NCI-H1436 (cell line): ENCODE results near the gene CDON.

Experiments used
- DNase-seq: peaks from one replicate; lab custom pipeline; 2025; lab: John Stamatoyannopoulos, UW

The CDON gene

GRCh38 chr11:126082251-126083109 lies 19.8 kb upstream of the CDON start:
- DNase-seq: peak; percentile 57

DNA sequence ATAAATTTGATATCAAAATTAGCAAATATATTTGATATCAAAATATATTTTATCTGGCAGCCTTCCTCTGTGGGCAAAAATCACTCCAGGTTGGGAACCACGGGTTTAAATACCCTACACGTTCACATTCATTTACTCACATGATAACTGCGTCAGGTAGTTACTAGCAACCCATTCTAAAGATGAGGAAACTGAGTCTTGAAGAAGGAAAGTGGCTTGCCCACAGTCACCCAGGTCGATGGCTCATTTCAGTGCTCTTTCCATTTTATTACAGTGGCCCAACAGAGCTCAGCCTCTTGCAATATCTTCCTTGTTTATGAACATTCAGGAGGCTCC lies 19.2 kb upstream of the CDON start:
- DNase-seq: no peak

- DNase-seq: no peak
Measured at GRCh38 chr11:126080161-126080941, 17.7 kb upstream of the CDON start.

DNA sequence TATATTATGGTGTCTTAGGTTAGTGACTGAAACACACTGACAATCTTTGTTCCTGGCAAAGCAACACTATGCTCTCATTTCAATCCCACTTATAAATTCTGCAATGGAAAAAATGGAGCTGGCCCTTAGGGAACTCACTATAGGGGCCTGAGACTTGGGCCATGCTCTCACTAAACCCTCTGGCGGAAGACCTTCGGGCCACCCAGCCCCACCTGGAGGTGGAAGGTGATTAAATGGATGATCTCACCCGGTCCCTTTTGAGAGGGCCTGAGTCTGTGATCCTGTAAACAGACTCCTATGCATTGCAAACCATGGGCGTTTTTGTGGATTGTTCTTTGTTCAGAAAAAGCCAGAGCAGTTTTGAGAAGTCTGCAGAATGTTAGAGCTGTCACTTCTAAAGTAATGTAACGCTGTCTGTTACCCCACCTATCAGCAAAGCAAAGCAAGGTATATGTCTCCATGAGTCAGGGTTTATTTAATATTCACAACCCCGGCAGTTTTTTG lies 17.0 kb upstream of the CDON start:
- peak; percentile 6 for DNase-seq

DNA sequence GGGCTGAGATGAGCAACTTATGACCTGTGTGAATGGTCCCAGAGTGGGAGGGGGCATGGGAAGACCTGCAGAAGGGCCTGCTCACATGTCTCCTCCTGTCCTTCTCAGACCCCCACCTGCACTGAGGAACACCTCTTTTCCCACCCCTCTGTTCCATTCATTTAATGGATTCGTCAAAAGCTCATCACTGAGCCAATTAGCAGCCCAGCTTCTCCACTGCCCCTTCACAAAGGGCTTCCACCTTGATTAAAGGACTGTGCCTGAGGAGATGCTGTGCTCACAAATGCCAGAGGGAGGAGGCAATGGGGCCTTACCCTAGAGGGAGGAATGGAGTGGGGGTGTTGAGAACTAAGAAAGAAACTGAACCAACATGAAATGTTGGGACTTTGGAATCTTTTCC lies 14.0 kb upstream of the CDON start:
- no peak for DNase-seq

- DNase-seq: peak; percentile 8
Measured at GRCh38 chr11:126072801-126073594, 10.3 kb upstream of the CDON start.

GRCh38 chr11:126072141-126072741 lies 9.6 kb upstream of the CDON start:
- peak; percentile 50 for DNase-seq

GRCh38 chr11:126063507-126063852 lies 814 bp upstream of the CDON start:
- no peak for DNase-seq

DNA sequence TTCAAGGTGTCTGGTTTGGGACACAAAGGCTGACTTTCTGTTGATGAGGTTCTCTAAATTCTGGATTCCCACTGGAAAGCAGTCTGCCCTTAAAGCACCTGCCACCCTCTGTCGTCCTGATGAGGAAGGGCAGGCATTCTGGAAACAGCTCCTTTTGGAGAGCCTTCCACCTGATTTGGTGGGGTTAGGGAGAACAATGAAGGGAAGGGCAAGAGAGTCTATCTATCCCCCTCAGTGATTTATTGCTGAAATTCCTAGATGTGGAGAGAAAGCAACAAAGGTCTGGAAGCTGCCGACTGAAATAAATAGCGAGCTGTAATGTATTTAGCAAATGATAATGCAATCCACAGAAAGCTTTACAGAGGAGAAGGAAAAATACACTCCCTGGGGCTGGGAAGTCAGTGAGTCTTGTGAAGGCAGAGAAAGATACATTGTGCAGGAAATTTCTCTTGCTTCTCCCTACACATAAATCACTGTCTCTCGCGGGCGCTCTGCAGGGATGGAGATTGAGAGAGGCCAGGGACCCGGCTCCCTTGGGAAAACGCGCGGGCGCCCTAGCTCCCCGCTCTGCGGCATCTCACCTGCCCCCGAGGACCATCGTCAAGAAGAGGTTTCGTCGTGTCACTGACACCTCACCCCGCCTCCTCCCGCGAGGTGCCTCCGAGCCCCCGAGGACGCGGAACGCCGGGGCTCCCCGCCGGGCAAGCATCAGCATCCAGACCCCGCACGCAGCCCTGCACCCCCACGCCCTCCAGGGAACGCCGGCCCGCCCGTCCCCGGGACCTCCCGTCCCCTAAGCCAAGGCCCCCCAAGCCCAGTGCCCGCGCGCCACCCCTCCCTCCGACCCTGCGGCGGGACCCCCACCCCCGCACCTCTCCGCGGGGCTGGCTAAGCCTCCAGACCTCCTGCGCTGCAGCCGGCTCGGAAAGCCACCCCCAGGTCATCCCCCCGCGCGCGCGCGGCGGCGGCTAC lies 673 bp downstream of the CDON start:
- peak; percentile 41 for DNase-seq

DNA sequence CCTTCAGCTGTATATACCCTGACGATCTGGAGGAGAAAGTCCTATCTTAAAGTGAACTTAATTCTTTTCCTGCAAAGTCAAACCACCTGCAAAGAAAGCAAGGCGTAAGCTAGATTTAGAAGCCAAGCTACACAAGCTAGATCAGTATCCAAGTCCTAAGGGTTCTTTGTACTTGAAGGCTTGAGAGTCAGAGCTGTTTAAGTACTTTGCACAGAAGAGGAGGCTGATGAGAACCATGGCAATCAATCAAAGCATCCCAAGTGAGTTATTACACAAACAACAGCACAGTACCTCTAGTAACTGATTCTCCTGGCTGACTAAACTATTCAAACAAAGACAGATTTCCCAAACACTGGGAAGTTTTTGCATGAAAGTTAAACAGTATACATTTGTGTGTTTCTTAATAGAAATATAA lies 1.9 kb downstream of the CDON start:
- DNase-seq: peak; percentile 6

- no peak for DNase-seq
Measured at GRCh38 chr11:126059238-126059781, 3.4 kb downstream of the CDON start.

DNA sequence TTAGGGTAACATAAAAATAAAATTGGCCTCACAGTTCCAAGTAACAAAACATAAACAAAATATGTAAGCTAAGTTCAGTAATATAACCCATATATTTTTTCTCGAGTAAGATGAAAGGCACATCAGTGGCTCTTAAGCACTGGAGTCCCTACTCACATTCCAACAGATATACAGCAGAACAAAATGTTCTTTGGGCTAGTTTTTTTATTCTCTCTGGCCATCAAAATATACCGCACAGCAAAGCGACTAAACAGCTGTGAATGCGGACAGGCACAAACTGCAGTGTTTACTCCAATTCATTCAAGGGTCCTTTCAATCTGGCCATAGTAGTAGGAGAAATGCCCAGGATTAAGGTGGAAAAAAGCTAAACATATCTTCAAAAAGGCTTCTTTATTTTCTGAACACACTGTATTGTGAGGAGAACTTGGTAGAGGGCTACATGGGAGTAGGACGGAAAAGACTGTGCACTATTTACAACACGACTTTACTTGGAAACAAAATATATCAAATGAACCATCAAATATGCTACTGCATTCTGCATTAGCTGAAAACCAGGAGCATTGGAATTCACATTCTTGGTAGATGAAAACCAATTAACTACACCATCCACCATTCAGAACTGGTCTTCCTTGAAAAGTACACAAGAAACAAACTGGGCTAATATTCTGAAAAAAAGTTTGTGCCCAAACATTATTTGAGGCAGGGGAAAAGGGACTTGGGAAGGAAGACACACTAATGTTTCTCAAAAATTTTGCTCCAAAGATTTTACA lies 4.4 kb downstream of the CDON start:
- no peak for DNase-seq

- no peak for DNase-seq
Measured at GRCh38 chr11:126054882-126055281, 7.8 kb downstream of the CDON start.

GRCh38 chr11:126054408-126054807 lies 8.3 kb downstream of the CDON start:
- no peak for DNase-seq

DNA sequence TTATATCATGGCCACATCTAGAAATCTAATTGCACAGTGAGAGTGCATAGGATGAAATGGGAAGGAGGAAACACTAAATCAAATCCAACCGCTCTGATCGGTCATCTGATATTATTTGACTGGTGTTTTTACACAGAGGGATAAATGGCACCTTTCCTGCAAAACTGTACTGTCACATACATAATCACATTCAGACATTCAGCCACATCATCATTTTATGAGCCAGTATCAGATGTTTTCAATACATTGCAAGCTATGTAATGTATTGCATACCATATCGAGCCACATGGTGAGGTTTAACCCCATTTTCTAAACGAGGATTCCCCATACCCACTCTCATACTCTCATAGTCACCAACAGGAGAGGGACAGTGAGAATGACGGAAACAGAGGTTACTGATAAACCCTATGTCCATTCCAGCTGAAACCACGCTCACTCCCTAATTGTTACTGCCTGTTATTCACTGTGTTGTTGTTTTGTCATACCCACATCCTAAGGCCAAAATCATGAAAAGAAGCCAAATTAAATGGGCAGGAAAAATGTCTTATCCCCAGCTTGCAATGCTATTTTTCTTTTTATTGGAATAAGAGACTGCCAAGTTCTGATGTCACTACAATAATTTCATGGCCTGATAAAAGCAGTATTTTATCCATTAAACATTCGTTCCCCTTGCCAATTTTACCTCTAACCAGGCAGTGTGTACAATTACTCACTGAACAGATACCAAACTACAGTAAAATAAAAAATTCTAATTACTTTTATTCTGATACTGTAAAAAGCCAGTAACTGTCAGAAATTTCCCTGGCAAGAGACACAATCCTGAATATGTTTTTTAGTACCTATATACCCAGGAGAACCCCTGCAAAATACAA lies 9.0 kb downstream of the CDON start:
- DNase-seq: no peak

- no peak for DNase-seq
Measured at GRCh38 chr11:126051117-126051516, 11.5 kb downstream of the CDON start.

GRCh38 chr11:126049159-126049558 lies 13.5 kb downstream of the CDON start:
- DNase-seq: no peak

DNA sequence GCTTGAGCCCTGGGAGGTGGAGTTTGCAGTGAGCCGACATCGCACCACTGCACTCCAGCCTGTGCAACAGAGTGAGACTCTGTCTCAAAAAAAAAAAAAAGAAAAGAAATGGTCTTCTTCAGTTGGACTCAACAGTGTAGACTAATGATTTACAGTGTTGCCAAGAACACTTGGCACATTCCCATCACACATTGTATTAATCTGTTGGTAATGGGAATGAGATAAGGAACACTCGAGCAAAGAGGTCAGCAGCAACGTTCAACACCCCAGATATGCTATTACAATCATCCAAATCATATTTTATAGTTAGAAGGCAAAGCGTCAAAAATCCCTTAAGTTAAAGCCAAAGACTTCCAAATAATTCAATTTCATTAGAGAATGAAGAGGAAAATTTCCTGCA lies 14.5 kb downstream of the CDON start:
- DNase-seq: no peak
